Caki2 (cell line): ENCODE results near the gene CBFA2T2. TPM values are rescaled to one million over a fixed set of nuclear protein-coding genes. Genes with fewer than 3 reads are reported as not detected.
"Not testable (repeated sequence)": the region's sequence is repeated elsewhere in the genome, so short reads cannot be mapped to it uniquely, and the experiment has no call there.

Experiments
- DNase-seq: peaks from one replicate; pipeline ENCODE4 v3.0.0-alpha.2; 2015; ENCODE audit warnings: low read depth
- in situ Hi-C: cut with HindIII; loops from 2 replicates; pipeline ENCODE4 v1.10.0; 2016; ENCODE audit warnings: low sequenced_read_pairs, low pct_unique_long_range_greater_than_20kb, mixed read lengths
- total RNA-seq: library from RNA; depleted of rRNA; stranded (reverse); fragments of >200 nt; shearing (Covaris generic); gene quantifications from 2 replicates; pipeline ENCODE4 v1.2.3, GENCODE V29; 2014; ENCODE audit warnings: low replicate concordance; rRNA removed

Gene CBFA2T2
- total RNA-seq, 1 experiment from 2014 or later, result 56.1 TPM

DNA sequence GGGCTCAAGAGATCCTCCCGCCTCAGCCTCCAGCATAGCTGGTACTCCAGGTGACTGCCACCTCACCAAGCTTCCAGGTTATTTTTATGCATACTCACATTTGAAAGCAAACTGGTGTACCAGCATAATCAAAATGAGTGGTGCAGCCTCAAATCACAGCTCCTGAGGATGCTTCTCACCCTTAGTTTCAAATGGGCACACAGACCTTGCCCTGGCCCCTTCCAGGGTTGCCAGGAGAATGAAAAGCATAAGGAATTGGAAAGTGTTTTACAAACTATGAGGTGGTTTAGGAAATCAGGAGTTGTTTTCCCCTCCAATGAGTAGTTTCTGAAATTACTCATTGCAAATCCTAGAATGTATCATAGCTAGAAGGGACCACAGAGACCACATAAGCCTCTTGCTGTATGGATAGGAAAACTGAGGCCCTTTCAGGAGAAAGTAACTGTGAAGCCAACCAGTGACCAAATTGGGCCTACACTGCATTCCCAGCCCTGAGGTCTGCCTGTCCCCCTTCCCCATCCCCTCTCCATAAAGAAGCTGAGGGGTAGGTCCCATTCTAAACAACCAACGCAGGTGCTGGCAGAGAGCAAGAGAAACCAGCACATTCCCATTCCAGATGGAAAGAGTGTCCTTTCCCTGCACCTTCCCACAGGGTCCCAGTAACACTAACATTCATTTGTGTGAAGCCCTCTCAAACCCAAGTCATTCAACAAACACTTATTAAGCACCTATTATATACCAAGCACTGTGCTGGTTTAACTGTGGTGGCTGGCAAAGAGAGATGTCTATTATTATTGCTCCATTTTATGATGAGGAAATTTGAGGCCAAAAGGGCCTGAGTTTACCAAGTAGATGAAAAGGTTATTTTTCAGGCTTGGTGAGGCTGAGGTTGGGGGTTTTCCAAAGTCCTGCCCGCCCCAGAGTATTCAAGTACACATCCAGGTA lies 198.4 kb downstream of the CBFA2T2 start:
- DNase-seq, result no peak
- in situ Hi-C loops, result no loop called here

DNA sequence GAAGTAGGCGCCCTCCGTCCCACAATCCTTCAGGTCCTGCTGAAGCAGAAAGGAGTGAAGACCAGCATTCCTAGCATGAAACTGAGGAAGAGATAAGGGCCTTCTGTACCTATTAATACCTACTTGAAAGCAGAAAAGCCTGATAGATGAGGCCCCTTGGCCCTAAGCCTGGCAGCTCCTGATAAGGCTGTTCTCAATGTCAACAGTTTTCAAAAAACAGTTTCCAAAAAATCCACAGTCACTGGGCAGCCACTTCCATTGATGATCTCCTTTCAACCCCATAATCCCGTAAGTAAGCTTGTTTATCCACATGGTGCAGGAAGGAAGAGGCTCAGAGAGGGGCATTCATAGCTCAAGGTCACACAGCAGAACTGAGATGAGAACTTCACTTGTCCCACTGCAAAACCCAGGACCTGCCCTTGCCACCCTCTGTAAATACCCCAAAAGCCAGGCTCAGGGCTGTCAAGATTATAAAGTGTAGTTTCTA lies 199.1 kb downstream of the CBFA2T2 start:
- no peak for DNase-seq
- in situ Hi-C loops, result no loop called here

DNA sequence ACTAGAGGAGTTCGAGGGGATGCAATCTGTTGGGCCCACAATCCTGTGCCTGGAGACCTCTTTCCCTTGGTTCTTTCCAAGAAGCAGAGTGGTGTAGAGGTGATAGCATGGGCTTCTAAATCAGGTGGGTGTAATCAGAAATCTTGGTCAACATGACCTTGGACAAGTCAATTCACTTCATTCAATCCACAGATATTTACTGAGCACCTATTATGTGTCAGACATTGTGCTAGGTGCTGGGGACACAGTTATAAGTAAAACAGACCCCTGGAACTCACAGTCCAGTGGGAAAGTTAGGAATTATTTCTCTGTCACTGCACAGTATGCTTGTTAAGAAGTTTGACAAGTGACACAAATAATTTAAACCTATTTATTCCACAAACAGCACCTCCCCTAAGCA lies 199.6 kb downstream of the CBFA2T2 start:
- DNase-seq, result no peak
- in situ Hi-C loops, result no loop called here

DNA sequence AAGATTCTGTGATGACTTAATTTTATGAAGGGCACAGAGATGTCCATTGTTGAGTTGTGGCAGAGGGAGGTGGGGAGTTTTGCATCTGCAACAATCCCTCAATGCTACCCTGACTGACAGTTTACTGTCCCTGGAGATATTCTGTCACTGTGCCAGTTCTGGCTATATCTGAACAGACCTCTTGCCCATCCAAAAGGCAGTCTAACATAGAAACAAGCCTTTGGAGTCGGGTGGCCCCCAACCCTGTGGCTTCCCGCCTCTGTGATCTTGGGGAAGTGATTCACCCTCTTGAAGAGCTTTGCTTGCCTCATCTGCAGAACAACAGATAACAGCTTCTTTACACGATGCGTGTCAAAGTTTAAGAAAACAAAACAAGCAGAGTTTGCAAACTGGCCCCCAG lies 200.1 kb downstream of the CBFA2T2 start:
- DNase-seq, result peak; percentile 8
- in situ Hi-C loops, result no loop called here

DNA sequence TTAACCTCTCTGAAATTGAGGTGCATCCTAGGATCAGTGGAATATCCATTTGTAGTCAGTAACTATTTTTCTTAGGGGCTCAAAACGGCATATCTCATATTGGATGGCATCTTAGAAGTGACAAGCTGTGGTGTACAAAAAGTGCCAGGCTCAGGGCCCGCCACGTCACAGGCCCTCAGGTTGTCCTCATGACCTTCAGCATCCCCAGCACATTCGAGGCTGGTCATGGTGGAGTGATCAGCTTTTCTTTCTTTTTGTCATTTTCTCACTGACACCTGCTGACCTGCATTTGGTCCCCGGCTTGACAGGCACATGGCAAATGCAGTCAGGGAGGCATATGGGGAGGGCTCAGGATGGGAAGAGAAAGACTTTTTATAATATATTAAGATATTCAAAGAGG lies 203.4 kb downstream of the CBFA2T2 start:
- in situ Hi-C loops, result no loop called here
- no peak for DNase-seq

DNA sequence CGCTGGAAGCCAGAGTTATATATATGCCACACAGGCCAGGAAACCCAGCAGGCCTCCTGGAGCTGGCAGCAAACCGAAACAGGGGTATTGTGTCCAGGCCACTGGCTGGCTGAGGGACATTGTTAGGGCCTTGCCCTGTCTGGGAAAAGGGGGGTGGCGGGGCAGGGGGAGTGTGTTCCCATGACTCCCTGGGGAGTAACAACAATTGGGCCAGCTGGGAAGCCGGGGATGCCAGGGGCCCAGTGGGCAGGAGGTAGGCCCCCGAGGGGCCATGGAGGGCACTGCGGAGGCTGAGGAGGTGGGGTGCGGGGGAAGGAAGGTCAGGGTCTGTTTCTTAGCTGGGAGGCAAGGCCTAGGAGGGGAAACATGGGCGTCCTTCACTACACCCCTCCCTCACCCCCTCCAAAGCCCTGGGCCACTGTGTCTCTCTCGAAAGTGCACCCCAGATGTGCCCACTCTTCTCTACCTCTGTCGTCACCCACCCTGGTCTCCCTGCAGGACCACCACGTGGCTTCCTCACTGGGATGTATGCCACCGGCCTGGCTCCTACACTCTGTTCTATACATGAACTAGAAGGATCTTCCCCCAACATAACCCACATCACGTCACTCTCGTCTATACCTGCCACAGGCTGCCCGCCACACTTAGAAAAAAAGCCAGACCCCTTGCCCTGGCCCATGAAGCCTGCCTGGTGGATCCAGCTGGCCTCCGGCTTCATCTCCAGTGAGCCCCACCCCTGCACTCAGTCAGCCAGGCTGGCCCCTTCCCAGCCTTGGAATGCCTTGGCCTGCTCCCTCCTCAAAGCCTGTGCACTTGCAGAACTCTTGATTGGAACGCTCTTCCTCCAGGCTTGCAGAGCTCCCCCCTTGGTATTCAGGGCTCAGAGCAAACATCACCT lies 204.1 kb downstream of the CBFA2T2 start:
- in situ Hi-C loops, result no loop called here
- no peak for DNase-seq

DNA sequence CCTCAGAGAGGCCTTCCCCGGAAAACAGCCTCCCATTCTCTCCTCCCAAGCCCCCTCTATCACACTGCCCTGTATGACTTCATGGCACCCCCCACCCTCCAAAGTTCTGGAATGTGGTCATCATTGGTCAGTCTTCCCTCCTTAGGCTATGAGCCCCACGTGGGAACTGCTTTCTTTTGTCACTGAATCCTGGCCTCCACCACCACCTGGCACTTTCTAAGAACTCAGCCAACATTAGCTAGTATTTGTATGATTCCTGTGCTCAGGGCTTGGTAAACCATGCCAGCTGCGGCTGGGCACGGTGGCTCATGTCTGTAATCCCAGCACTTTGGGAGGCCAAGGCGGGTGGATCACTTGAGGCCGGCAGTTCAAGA lies 204.7 kb downstream of the CBFA2T2 start:
- in situ Hi-C loops, result no loop called here
- no peak for DNase-seq

DNA sequence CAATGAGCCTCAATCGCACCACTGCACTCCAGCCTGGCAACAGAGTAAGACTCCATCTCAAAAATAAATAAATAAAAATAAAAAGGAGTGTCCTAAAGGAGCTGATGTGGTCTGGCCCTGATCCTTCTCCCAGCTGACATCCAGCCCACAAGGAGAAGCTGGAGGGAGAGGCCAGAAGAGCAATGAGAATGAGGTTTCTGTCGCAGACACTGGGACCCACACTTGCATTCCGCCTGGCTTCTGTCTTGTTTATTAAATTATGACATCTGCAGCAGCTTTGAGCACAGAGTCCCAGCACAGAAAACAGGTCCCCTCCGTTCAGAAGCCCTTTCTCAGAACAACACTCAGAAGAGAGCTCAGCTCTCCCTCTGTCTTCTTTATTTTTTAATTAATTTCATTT lies 206.6 kb downstream of the CBFA2T2 start:
- in situ Hi-C loops, result no loop called here

DNA sequence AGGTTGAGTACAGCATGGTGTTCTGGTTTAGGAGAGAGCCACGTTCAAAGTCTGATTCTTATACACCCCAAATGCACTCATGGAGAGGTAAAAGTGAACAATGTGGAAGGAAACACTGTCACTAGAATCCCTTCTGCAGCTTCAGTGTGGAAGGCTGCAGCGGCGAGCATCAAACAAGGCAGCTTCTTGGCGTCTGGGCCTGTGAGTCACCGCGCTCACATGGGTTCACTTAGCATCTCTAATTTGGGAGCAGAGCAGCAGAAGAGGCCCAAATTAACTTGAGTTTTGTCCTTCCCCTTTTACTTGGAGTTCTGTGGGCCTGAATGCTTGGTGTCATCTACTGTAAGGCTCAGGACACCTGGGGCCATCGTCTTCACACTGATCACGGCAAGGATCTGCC lies 207.2 kb downstream of the CBFA2T2 start:
- in situ Hi-C loops, result no loop called here
- DNase-seq, result no peak

More for the DNA sequence above, 206.6 kb downstream of the CBFA2T2 start:
- no peak for DNase-seq

DNA sequence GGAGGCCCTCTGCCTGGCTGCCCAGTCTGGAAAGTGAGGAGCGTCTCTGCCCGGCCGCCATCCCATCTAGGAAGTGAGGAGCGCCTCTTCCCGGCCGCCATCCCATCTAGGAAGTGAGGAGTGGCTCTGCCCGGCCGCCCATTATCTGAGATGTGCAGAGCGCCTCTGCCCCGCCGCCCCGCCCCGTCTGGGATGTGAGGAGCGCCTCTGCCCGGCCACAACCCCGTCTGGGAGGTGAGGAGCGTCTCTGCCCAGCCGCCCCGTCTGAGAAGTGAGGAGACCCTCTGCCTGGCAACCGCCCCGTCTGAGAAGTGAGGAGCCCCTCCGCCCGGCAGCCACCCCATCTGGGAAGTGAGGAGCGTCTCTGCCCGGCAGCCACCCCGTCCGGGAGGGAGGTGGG lies 209.1 kb downstream of the CBFA2T2 start:
- DNase-seq, in situ Hi-C loops: not testable (repeated sequence)

Other genes starting within 250 kb of the CBFA2T2 start
- gene BPIFB1, start 206.9 kb upstream of the CBFA2T2 start, total RNA-seq, result not detected in 2 replicates
- gene CDK5RAP1, start 88.6 kb upstream of the CBFA2T2 start, total RNA-seq, result 31.0 and 32.3 TPM in 2 replicates
- 49.5 and 52.1 TPM in 2 replicates for gene SNTA1, start 46.3 kb upstream of the CBFA2T2 start, total RNA-seq
- gene C20orf144, start 172.2 kb downstream of the CBFA2T2 start, total RNA-seq, result 0.44 TPM in 1 of 2 replicates, not detected in the other
- gene ACTL10, start 176.8 kb downstream of the CBFA2T2 start, total RNA-seq, result 10.2 and 15.2 TPM in 2 replicates
- 30.2 and 96.4 TPM in 2 replicates for gene NECAB3, start 184.3 kb downstream of the CBFA2T2 start, total RNA-seq
- gene E2F1, start 196.3 kb downstream of the CBFA2T2 start, total RNA-seq, result 45.9 and 60.9 TPM in 2 replicates
- 3.3 and 4.9 TPM in 2 replicates for gene PXMP4, start 230.2 kb downstream of the CBFA2T2 start, total RNA-seq
- 0.64 and 1.1 TPM in 2 replicates for gene ZNF341, start 241.9 kb downstream of the CBFA2T2 start, total RNA-seq